Stomach (tissue), 4 donors: ENCODE data around the gene OLFML1.

Source experiments
- CTCF ChIP-seq, 7 experiments: fragments of 450-650 bp in 4 of 7; fragments of 200-600 bp in 3 of 7; sonication (generic) in 3 of 7; IDR thresholded peaks; one replicate each; pipeline ENCODE4 v1.5.1; 2016 to 2019; ENCODE audit warnings: antibody characterized with exemption in 7 of 7, control low read depth in 2 of 7, mild to moderate bottlenecking in 1 of 7
- EP300 ChIP-seq: sonication (generic); formaldehyde crosslinking; IDR thresholded peaks from one replicate; pipeline ENCODE4 v1.6.1; 2017; ENCODE audit warnings: antibody characterized with exemption
- POLR2A ChIP-seq, 4 donors: fragments of 450-650 bp; IDR thresholded peaks; one replicate each; pipeline ENCODE4 v1.6.1; 2016; ENCODE audit warnings: antibody characterized with exemption in 4 of 4, control low read depth in 2 of 4, mild to moderate bottlenecking in 1 of 4, moderate library complexity in 1 of 4

- TF ChIP-seq CTCF (IDR thresholded peaks at IDR 0.05): no peak
- no peak for TF ChIP-seq EP300
- no peak for TF ChIP-seq POLR2A (IDR thresholded peaks at IDR 0.05)
Measured at GRCh38 chr11:7537265-7537664, 52.0 kb downstream of the OLFML1 start.
